Heart right ventricle (tissue), 16 donors: ENCODE results near the gene ALAD. TPM values are rescaled to one million over a fixed set of nuclear protein-coding genes. Genes with fewer than 3 reads are reported as not detected.
"Not testable (repeated sequence)": the region's sequence is repeated elsewhere in the genome, so short reads cannot be mapped to it uniquely, and the experiment has no call there.

Source experiments
- ATAC-seq, 8 donors: fragments of 200-7000 bp; cut with Tn5 transposase; one replicate each; pipeline ENCODE4 v1.9.1; 2020; ENCODE audit warnings: mild to moderate bottlenecking in 8 of 8, moderate library complexity in 8 of 8, moderate number of reproducible peaks in 1 of 8
- DNase-seq, 2 donors: peaks; one replicate each; pipeline ENCODE4 v3.0.0-alpha.2; 2020
- H3K27ac ChIP-seq, 10 donors: fragments of 200-600 bp; sonication (generic) in 2 of 10; one replicate each; pipeline versions ENCODE4 v1.5.0 to v1.8.0; 2020 to 2022; ENCODE audit warnings: mild to moderate bottlenecking in 3 of 10
- H3K27me3 ChIP-seq, 7 donors: fragments of 200-600 bp; one replicate each; pipeline ENCODE4 v1.8.0; 2021 to 2022; ENCODE audit warnings: mild to moderate bottlenecking in 2 of 7
- H3K36me3 ChIP-seq, 9 donors: fragments of 200-600 bp; sonication (generic) in 1 of 9; one replicate each; pipeline versions ENCODE4 v1.5.0 to v1.8.0; 2020 to 2022; ENCODE audit warnings: mild to moderate bottlenecking in 2 of 9
- H3K4me1 ChIP-seq, 9 donors: fragments of 200-600 bp; sonication (generic) in 1 of 9; one replicate each; pipeline versions ENCODE4 v1.5.0 to v1.8.0; 2020 to 2022; ENCODE audit warnings: mild to moderate bottlenecking in 4 of 9
- H3K4me3 ChIP-seq, 10 donors: fragments of 200-600 bp; sonication (generic) in 2 of 10; one replicate each; pipeline versions ENCODE4 v1.5.0 to v1.8.0; 2020 to 2022; ENCODE audit warnings: mild to moderate bottlenecking in 7 of 10, moderate library complexity in 2 of 10
- H3K9me3 ChIP-seq, 11 donors: fragments of 200-600 bp in 10 of 11; sonication (generic) in 2 of 11; one replicate each; pipeline versions ENCODE4 v1.5.0 to v1.8.0; 2013 to 2022; ENCODE audit warnings: mild to moderate bottlenecking in 2 of 11, control low read depth in 1 of 11, moderate library complexity in 1 of 11
- CTCF ChIP-seq, 9 donors: fragments of 200-600 bp; sonication (generic) in 2 of 9; IDR thresholded peaks; one replicate each; pipeline versions ENCODE4 v1.5.0 to v1.8.0; 2021 to 2022; ENCODE audit warnings: antibody characterized with exemption in 9 of 9, mild to moderate bottlenecking in 5 of 9, moderate library complexity in 1 of 9
- WGBS, 2 donors: extraction: QIAGEN DNeasy Blood & Tissue Kit; methylation state at CpG; one replicate each; pipeline ENCODE4 v1.1.7; 2013; ENCODE audit warnings: inconsistent platforms in 1 of 2; 5-methylcytosine and 5-hydroxymethylcytosine counted together
- intact Hi-C, 10 donors: fragments of 100-400 bp; cut with DNase I; formaldehyde crosslinking; loops; one replicate each; pipeline versions ENCODE4 v1.11.1 to v1.14.2; 2022
- polyA plus RNA-seq, 2 donors: library from polyadenylated mRNA; stranded (reverse); fragments of 200-250 nt; gene quantifications; one replicate each; pipeline ENCODE4 v1.2.3, GENCODE V29; 2013
- total RNA-seq, 10 donors: library from RNA; stranded (reverse); fragmentation: NEBNext Ultra II Directional in 3 of 10; extraction: Animal tissue kit (Norgen Biotek cat#: 25700) in 3 of 10; gene quantifications; one replicate each; pipeline versions ENCODE4 v1.2.1 to v1.2.4, GENCODE V29; 2021 to 2023
- donor health status: Arrhythmogenic right ventricular cardiomyopathy.
- donor health status: ischemic (EF 13 %, LVEDD 7.1; RV severe dilation, severe dysfunction).
- donor health status: healthy with polysubstance abuse.
- donor health status: DM: no; HTN: yes; CAD: no.
- donor health status: DM: no; HTN: no; CAD: no.
- donor health status: ischemic (EF 25% LVEDD 6.9; RV normal size, moderate dysfunction).
- donor health status: ischemic (EF 25% LVEDD 5.7; RV mildly dilated, moderate dysfunction).
- donor health status: healthy.
- donor health status: DM: yes; HTN: yes; CAD: no.
- donor health status: Ischemic cardiomyopathy.
- donor health status: ischemic (EF 35%, LVEDD 5.7; RV mildly dilated, moderate dysfunction).
- donor health status: nonischemic (EF 11% LVEDD 7.7; RV severe dilation, severe dysfunction).
- donor health status: DM: yes; HTN: yes; CAD: no.
- donor health status: PGD.
- donor health status: ischemic (EF 29% LVEDD 5.4; RV normal size, mild dysfunction).
- donor health status: nonischemic (EF 23%, LVEDD 6.1; RV moderate dilation, normal function).

The ALAD gene
- total and polyA plus RNA-seq, 12 donors = 48.4 to 239 (median 93.2) TPM

- DNase-seq (no peak), ATAC-seq (no peak)
- intact Hi-C loops = no loop called here
- Histone ChIP-seq H3K27me3 (no peaks in the 10 kb centered on the region), H3K27ac (no peak overlapping the region), H3K36me3 (peaks cover 0 to 27% (median 16%) of the 10 kb centered on the region in 9 donors), H3K9me3 (no peaks in the 10 kb centered on the region), H3K4me3 (no peak overlapping the region), H3K4me1 (peaks cover 0 to 18% (median 6%) of the 10 kb centered on the region in 9 donors)
- TF ChIP-seq CTCF (IDR thresholded peaks at IDR 0.05) = no peak
- WGBS, 2 donors = 71 to 75% methylated on average over 8 of the region's 8 CpGs
Observed at GRCh38 chr9:113370806-113371325, 30.2 kb downstream of the ALAD start.

- Histone ChIP-seq H3K36me3 (peaks cover 0 to 23% (median 13%) of the 10 kb centered on the region in 9 donors), H3K27ac (peak overlapping the region in 1 of 10 donors; percentile 22), H3K9me3 (no peaks in the 10 kb centered on the region), H3K27me3 (no peaks in the 10 kb centered on the region), H3K4me3 (no peak overlapping the region), H3K4me1 (peaks cover 0 to 17% (median 0%) of the 10 kb centered on the region in 9 donors)
- intact Hi-C loops = no loop called here
- DNase-seq (no peak), ATAC-seq (peak in 2 of 8 donors; percentile 4 to 13)
- WGBS, 2 donors = 76% methylated on average over 11 of the region's 11 CpGs
- TF ChIP-seq CTCF (IDR thresholded peaks at IDR 0.05) = no peak
Observed at GRCh38 chr9:113369855-113370140, 31.3 kb downstream of the ALAD start.

- Histone ChIP-seq H3K4me3 (no peak overlapping the region), H3K9me3 (no peaks in the 10 kb centered on the region), H3K4me1 (peaks cover 0 to 17% (median 0%) of the 10 kb centered on the region in 9 donors), H3K36me3 (peaks cover 0 to 18% (median 10%) of the 10 kb centered on the region in 9 donors), H3K27me3 (no peaks in the 10 kb centered on the region), H3K27ac (peak overlapping the region in 1 of 10 donors; percentile 22)
- intact Hi-C loops = no loop called here
- TF ChIP-seq CTCF (IDR thresholded peaks at IDR 0.05) = no peak
- DNase-seq = no peak
- ATAC-seq = peak in 4 of 8 donors; percentile 24 to 48 (median 37)
- 70 to 71% methylated on average over 13 of the region's 13 CpGs for WGBS, 2 donors
Observed at GRCh38 chr9:113368982-113369854, 31.9 kb downstream of the ALAD start.

- Histone ChIP-seq H3K36me3 (peaks cover 0 to 10% (median 2%) of the 10 kb centered on the region in 9 donors), H3K4me3 (no peak overlapping the region), H3K27ac (no peak overlapping the region), H3K9me3 (no peaks in the 10 kb centered on the region), H3K27me3 (no peaks in the 10 kb centered on the region), H3K4me1 (peaks cover 0 to 17% (median 0%) of the 10 kb centered on the region in 9 donors)
- no peak for TF ChIP-seq CTCF (IDR thresholded peaks at IDR 0.05)
- intact Hi-C loops = no loop called here
- ATAC-seq (no peak), DNase-seq (no peak)
- 88% methylated on average over 5 of the region's 5 CpGs for WGBS, 2 donors
Observed at GRCh38 chr9:113368348-113368981, 32.6 kb downstream of the ALAD start.

GRCh38 chr9:113365652-113366051 lies 35.4 kb downstream of the ALAD start:
- DNase-seq, H3K9me3 ChIP-seq, ATAC-seq, H3K27ac ChIP-seq, intact Hi-C loops, H3K27me3 ChIP-seq, H3K36me3 ChIP-seq, H3K4me3 ChIP-seq: not testable (repeated sequence)
- 87 to 93% methylated on average over 3 of the region's 3 CpGs for WGBS, 2 donors
- H3K4me1 ChIP-seq = peaks cover 0 to 17% (median 0%) of the 10 kb centered on the region in 9 donors
